ENCODE results near the gene TMPRSS11D.

GRCh38 chr4:67892905-67893304 lies 9.1 kb upstream of the TMPRSS11D start:
- TF ChIP-seq CTCF (IDR thresholded peaks at IDR 0.05) (no peak), EP300 (IDR thresholded peaks at IDR 0.05) (no peak)

Measured in ovary (tissue), 3 donors.